Adipose tissue (tissue), 3 donors: ENCODE measurements around the gene SAMSN1. TPM values are rescaled to one million over a fixed set of nuclear protein-coding genes. Genes with fewer than 3 reads are reported as not detected.
"Not testable (repeated sequence)": the region's sequence is repeated elsewhere in the genome, so short reads cannot be mapped to it uniquely, and the experiment has no call there.

Source experiments
- H3K27ac ChIP-seq: one replicate; pipeline ENCODE4 v1.5.1; 2013; ENCODE audit warnings: low read depth, low read length
- WGBS, 3 donors: extraction: QIAGEN DNeasy Blood & Tissue Kit; methylation state at CpG; one replicate each; pipeline ENCODE4 v1.1.7; 2013; 5-methylcytosine and 5-hydroxymethylcytosine counted together
- polyA plus RNA-seq, 3 donors: library from polyadenylated mRNA; stranded (reverse); fragments of 200-250 nt; gene quantifications; one replicate each; pipeline ENCODE4 v1.2.3, GENCODE V29; 2013
- donor health status: healthy with polysubstance abuse.
- donor health status: Bipolar disorder and iron deficiency.
- donor health status: healthy.

Gene SAMSN1
- polyA plus RNA-seq, 3 donors, result 1.4 to 20.5 (median 19.2) TPM

GRCh38 chr21:14495075-14495474 lies 51.0 kb downstream of the SAMSN1 start:
- 73 to 89% (median 89%) methylated on average over 3 of the region's 3 CpGs for WGBS, 3 donors
- H3K27ac ChIP-seq, result no peak overlapping the region

GRCh38 chr21:14494181-14494580 lies 51.9 kb downstream of the SAMSN1 start:
- WGBS, 3 donors, result 88 to 98% (median 92%) methylated on average over 1 of the region's 1 CpG
- H3K27ac ChIP-seq, result not testable (repeated sequence)

- 46 to 77% (median 51%) methylated on average over 2 of the region's 2 CpGs for WGBS, 3 donors
- no peak overlapping the region for H3K27ac ChIP-seq
These were observed 52.4 kb downstream of the SAMSN1 start for GRCh38 chr21:14493731-14494130.

GRCh38 chr21:14492931-14493330 lies 53.2 kb downstream of the SAMSN1 start:
- 57 to 70% (median 67%) methylated on average over 4 of the region's 4 CpGs for WGBS, 3 donors
- H3K27ac ChIP-seq, result no peak overlapping the region

- H3K27ac ChIP-seq, result no peak overlapping the region
- 58 to 100% (median 89%) methylated on average over 1 of the region's 1 CpG for WGBS, 3 donors
These were observed 54.8 kb downstream of the SAMSN1 start for GRCh38 chr21:14491269-14491681.

- no peak overlapping the region for H3K27ac ChIP-seq
- 71 to 86% (median 75%) methylated on average over 5 of the region's 5 CpGs for WGBS, 3 donors
These were observed 57.4 kb downstream of the SAMSN1 start for GRCh38 chr21:14488672-14489204.

- H3K27ac ChIP-seq, result no peak overlapping the region
These were observed 58.4 kb downstream of the SAMSN1 start for GRCh38 chr21:14487490-14488432.

GRCh38 chr21:14486869-14487268 lies 59.2 kb downstream of the SAMSN1 start:
- H3K27ac ChIP-seq, result no peak overlapping the region
- WGBS, 3 donors, result 79 to 91% (median 87%) methylated on average over 3 of the region's 3 CpGs

- 80 to 97% (median 90%) methylated on average over 2 of the region's 2 CpGs for WGBS, 3 donors
These were observed 61.7 kb downstream of the SAMSN1 start for GRCh38 chr21:14484188-14485009.

GRCh38 chr21:14483296-14483695 lies 62.8 kb downstream of the SAMSN1 start:
- 87 to 91% (median 90%) methylated on average over 8 of the region's 8 CpGs for WGBS, 3 donors
- no peak overlapping the region for H3K27ac ChIP-seq

More at GRCh38 chr21:14484188-14485009, 61.7 kb downstream of the SAMSN1 start:
- H3K27ac ChIP-seq, result no peak overlapping the region

GRCh38 chr21:14482165-14482564 lies 64.0 kb downstream of the SAMSN1 start:
- H3K27ac ChIP-seq, result no peak overlapping the region

GRCh38 chr21:14480411-14481031 lies 65.6 kb downstream of the SAMSN1 start:
- WGBS, 3 donors, result 33 to 51% (median 35%) methylated on average over 3 of the region's 3 CpGs
- H3K27ac ChIP-seq, result peak overlapping the region; percentile 26

More at GRCh38 chr21:14482165-14482564, 64.0 kb downstream of the SAMSN1 start:
- 39 to 65% (median 40%) methylated on average over 7 of the region's 7 CpGs for WGBS, 3 donors

GRCh38 chr21:14479241-14479786 lies 66.8 kb downstream of the SAMSN1 start:
- WGBS, 3 donors, result 44 to 100% (median 100%) methylated on average over 1 of the region's 1 CpG

GRCh38 chr21:14477841-14478240 lies 68.3 kb downstream of the SAMSN1 start:
- WGBS, 3 donors, result 59 to 63% (median 62%) methylated on average over 1 of the region's 1 CpG
- H3K27ac ChIP-seq, result no peak overlapping the region

More at GRCh38 chr21:14479241-14479786, 66.8 kb downstream of the SAMSN1 start:
- no peak overlapping the region for H3K27ac ChIP-seq

- no peak overlapping the region for H3K27ac ChIP-seq
- WGBS, 3 donors, result 80 to 85% (median 80%) methylated on average over 2 of the region's 2 CpGs
These were observed 69.0 kb downstream of the SAMSN1 start for GRCh38 chr21:14477133-14477532.

GRCh38 chr21:14474995-14475394 lies 71.1 kb downstream of the SAMSN1 start:
- no peak overlapping the region for H3K27ac ChIP-seq

GRCh38 chr21:14469641-14470040 lies 76.5 kb downstream of the SAMSN1 start:
- H3K27ac ChIP-seq, result no peak overlapping the region
- 59 to 86% (median 75%) methylated on average over 4 of the region's 4 CpGs for WGBS, 3 donors

- no peak overlapping the region for H3K27ac ChIP-seq
- 17 to 41% (median 31%) methylated on average over 1 of the region's 1 CpG for WGBS, 3 donors
These were observed 79.4 kb downstream of the SAMSN1 start for GRCh38 chr21:14466715-14467114.
